ENCODE results near the gene CDC27.
A peak's percentile ranks its signal among the peaks of the same experiment; 100 is the strongest.

Gene CDC27

GRCh38 chr17:47235923-47236322, 46.8 kb upstream of the CDC27 start:
- Histone ChIP-seq H2AFZ (ENCODE audit: low read depth, low read length) (no peak overlapping the region), H3K4me1 (ENCODE audit: low read length) (peaks cover 26% of the 10 kb centered on the region), H3K36me3 (replicated peaks; ENCODE audit: low read depth, low read length) (no peaks in the 10 kb centered on the region), H3K27me3 (ENCODE audit: low read depth, low read length) (no peaks in the 10 kb centered on the region), H3K4me2 (ENCODE audit: low read length) (no peak overlapping the region), H3K9ac (ENCODE audit: low read length) (no peak overlapping the region), H3K27ac (ENCODE audit: low read length) (no peak overlapping the region), H3K4me3 (ENCODE audit: low read length) (no peak overlapping the region), H3K79me2 (ENCODE audit: low read length) (no peaks in the 10 kb centered on the region), H3K9me3 (ENCODE audit: insufficient read depth, low read length) (no peaks in the 10 kb centered on the region), H4K20me1 (ENCODE audit: insufficient read depth, low read length) (no peaks in the 10 kb centered on the region)
- no peak for TF ChIP-seq EZH2phosphoT487 (IDR thresholded peaks at IDR 0.05; ENCODE audit: low read depth)
- TF ChIP-seq CTCF (IDR thresholded peaks at IDR 0.05; ENCODE audit: low read depth, low read length): no peak

- no peaks in the 10 kb centered on the region for H3K27me3 ChIP-seq (ENCODE audit: low read depth, low read length)
- TF ChIP-seq EZH2phosphoT487 (IDR thresholded peaks at IDR 0.05; ENCODE audit: low read depth): no peak
- no peak for TF ChIP-seq CTCF (IDR thresholded peaks at IDR 0.05; ENCODE audit: low read depth, low read length)
Observed at GRCh38 chr17:47235506-47235905, 46.4 kb upstream of the CDC27 start.

GRCh38 chr17:47232465-47232864, 43.4 kb upstream of the CDC27 start:
- Histone ChIP-seq H3K79me2 (ENCODE audit: low read length) (no peaks in the 10 kb centered on the region), H3K9ac (ENCODE audit: low read length) (no peak overlapping the region), H2AFZ (ENCODE audit: low read depth, low read length) (no peak overlapping the region), H3K27ac (ENCODE audit: low read length) (no peak overlapping the region), H3K4me2 (ENCODE audit: low read length) (no peak overlapping the region), H4K20me1 (ENCODE audit: insufficient read depth, low read length) (no peaks in the 10 kb centered on the region), H3K36me3 (replicated peaks; ENCODE audit: low read depth, low read length) (no peaks in the 10 kb centered on the region), H3K27me3 (ENCODE audit: low read depth, low read length) (no peaks in the 10 kb centered on the region), H3K9me3 (ENCODE audit: insufficient read depth, low read length) (no peaks in the 10 kb centered on the region), H3K4me3 (ENCODE audit: low read length) (no peak overlapping the region), H3K4me1 (ENCODE audit: low read length) (peaks cover 27% of the 10 kb centered on the region)
- no peak for TF ChIP-seq CTCF (IDR thresholded peaks at IDR 0.05; ENCODE audit: low read depth, low read length)
- TF ChIP-seq EZH2phosphoT487 (IDR thresholded peaks at IDR 0.05; ENCODE audit: low read depth): no peak

More at GRCh38 chr17:47235506-47235905, 46.4 kb upstream of the CDC27 start:
- no peaks in the 10 kb centered on the region for H3K9me3 ChIP-seq (ENCODE audit: insufficient read depth, low read length)
- H3K27ac ChIP-seq (ENCODE audit: low read length): no peak overlapping the region
- peaks cover 25% of the 10 kb centered on the region for H3K4me1 ChIP-seq (ENCODE audit: low read length)
- no peak overlapping the region for H3K9ac ChIP-seq (ENCODE audit: low read length)
- no peaks in the 10 kb centered on the region for H4K20me1 ChIP-seq (ENCODE audit: insufficient read depth, low read length)
- no peaks in the 10 kb centered on the region for H3K36me3 ChIP-seq (replicated peaks; ENCODE audit: low read depth, low read length)
- H2AFZ ChIP-seq (ENCODE audit: low read depth, low read length): no peak overlapping the region
- H3K4me2 ChIP-seq (ENCODE audit: low read length): no peak overlapping the region
- H3K79me2 ChIP-seq (ENCODE audit: low read length): no peaks in the 10 kb centered on the region
- no peak overlapping the region for H3K4me3 ChIP-seq (ENCODE audit: low read length)

GRCh38 chr17:47231866-47232265, 42.8 kb upstream of the CDC27 start:
- Histone ChIP-seq H3K4me2 (ENCODE audit: low read length) (peak overlapping the region; percentile 99), H3K4me3 (ENCODE audit: low read length) (peak overlapping the region; percentile 83; the same call in 1 of the 2 replicates)

More at GRCh38 chr17:47231866-47232265, 42.8 kb upstream of the CDC27 start:
- Histone ChIP-seq H3K27ac (ENCODE audit: low read length) (peak overlapping the region; percentile 22; the same call in 1 of the 2 replicates), H3K36me3 (replicated peaks; ENCODE audit: low read depth, low read length) (no peaks in the 10 kb centered on the region), H3K4me1 (ENCODE audit: low read length) (peaks cover 27% of the 10 kb centered on the region), H2AFZ (ENCODE audit: low read depth, low read length) (no peak overlapping the region), H3K27me3 (ENCODE audit: low read depth, low read length) (no peaks in the 10 kb centered on the region), H3K9ac (ENCODE audit: low read length) (no peak overlapping the region), H3K79me2 (ENCODE audit: low read length) (no peaks in the 10 kb centered on the region), H3K9me3 (ENCODE audit: insufficient read depth, low read length) (no peaks in the 10 kb centered on the region), H4K20me1 (ENCODE audit: insufficient read depth, low read length) (no peaks in the 10 kb centered on the region)
- no peak for TF ChIP-seq CTCF (IDR thresholded peaks at IDR 0.05; ENCODE audit: low read depth, low read length)
- TF ChIP-seq EZH2phosphoT487 (IDR thresholded peaks at IDR 0.05; ENCODE audit: low read depth): no peak

All from OCI-LY3 (cell line).